ENCODE measurements around the gene DTYMK.
A peak's percentile ranks its signal among the peaks of the same experiment; 100 is the strongest.

Gene DTYMK

GRCh38 chr2:241632478-241633325 lies 53.9 kb downstream of the DTYMK start:
- in situ Hi-C loops (cut with HindIII; ENCODE audit: low sequenced_read_pairs): no loop called here
- DNase-seq (ENCODE audit: low read depth, low spot score): no peak
- H3K4me3 ChIP-seq (ENCODE audit: low read depth, low read length): no peak overlapping the region
- TF ChIP-seq, protein P1, sequence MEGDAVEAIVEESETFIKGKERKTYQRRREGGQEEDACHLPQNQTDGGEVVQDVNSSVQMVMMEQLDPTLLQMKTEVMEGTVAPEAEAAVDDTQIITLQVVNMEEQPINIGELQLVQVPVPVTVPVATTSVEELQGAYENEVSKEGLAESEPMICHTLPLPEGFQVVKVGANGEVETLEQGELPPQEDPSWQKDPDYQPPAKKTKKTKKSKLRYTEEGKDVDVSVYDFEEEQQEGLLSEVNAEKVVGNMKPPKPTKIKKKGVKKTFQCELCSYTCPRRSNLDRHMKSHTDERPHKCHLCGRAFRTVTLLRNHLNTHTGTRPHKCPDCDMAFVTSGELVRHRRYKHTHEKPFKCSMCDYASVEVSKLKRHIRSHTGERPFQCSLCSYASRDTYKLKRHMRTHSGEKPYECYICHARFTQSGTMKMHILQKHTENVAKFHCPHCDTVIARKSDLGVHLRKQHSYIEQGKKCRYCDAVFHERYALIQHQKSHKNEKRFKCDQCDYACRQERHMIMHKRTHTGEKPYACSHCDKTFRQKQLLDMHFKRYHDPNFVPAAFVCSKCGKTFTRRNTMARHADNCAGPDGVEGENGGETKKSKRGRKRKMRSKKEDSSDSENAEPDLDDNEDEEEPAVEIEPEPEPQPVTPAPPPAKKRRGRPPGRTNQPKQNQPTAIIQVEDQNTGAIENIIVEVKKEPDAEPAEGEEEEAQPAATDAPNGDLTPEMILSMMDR (IDR thresholded peaks at IDR 0.05; ENCODE audit: low read depth, low read length): no peak

- TF ChIP-seq, protein P1 (IDR thresholded peaks at IDR 0.05; ENCODE audit: low read depth, low read length): no peak
- in situ Hi-C loops (cut with HindIII; ENCODE audit: low sequenced_read_pairs): no loop called here
- DNase-seq (ENCODE audit: low read depth, low spot score): peak; percentile 52
- H3K4me3 ChIP-seq (ENCODE audit: low read depth, low read length): no peak overlapping the region
Observed at GRCh38 chr2:241629762-241630435, 56.7 kb downstream of the DTYMK start.

- no peak for DNase-seq (ENCODE audit: low read depth, low spot score)
- TF ChIP-seq, protein P1 (IDR thresholded peaks at IDR 0.05; ENCODE audit: low read depth, low read length): no peak
- in situ Hi-C loops (cut with HindIII; ENCODE audit: low sequenced_read_pairs): no loop called here
- H3K4me3 ChIP-seq (ENCODE audit: low read depth, low read length): no peak overlapping the region
Observed at GRCh38 chr2:241627675-241628074, 58.9 kb downstream of the DTYMK start.
